HG02759 (cell line): ENCODE data around the gene GJB3.
"Not testable (repeated sequence)": the region's sequence is repeated elsewhere in the genome, so short reads cannot be mapped to it uniquely, and the experiment has no call there.

Experiments used
- ATAC-seq: cut with Tn5 transposase; IDR thresholded peaks from one replicate; pipeline ENCODE4 v1.9.1; 2021; ENCODE audit warnings: mild to moderate bottlenecking, moderate library complexity; ENCODE audit not compliant: unreplicated experiment

The GJB3 gene

DNA sequence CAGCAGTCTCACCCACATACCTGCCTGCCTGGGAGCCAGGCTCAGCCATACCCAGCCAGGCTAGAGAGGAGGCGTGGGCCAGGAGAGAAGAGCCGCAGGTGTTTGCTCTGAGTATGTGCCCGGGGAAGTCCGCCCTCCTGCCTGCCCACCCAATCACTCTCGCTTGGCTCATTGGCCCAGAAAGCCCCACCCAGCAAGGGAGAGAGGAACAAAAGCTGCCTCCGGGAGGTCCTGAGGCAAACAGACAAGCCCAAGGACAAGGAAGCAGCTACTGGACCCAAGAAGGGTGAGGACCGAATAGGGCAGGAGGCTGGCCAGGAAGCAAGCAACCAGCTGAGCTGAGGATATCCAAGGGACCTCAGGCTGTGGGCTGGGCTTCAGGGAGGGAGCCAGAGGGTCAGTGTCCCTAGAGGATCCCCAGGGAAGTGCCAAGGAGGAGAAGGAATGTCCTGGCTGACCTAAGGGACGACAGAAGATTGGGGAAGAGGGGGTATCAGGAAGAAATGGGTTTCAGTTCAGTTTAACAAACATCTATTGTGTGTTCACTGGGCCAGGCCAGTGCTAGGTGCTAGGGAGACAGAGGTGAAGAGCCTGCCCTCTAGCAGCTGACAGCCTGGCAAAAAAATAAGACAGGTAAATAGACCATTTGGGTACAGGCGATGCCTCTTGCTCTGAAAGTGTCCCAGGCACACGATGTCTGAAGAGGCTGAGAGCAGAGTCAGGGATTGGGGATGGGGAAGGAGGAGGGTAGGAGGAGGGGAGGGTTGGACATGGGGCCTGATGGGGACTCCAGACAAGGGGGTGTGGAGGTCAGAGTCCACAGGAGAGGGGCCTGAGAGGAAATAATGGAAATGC, 21.3 kb upstream of the GJB3 start, which contains the start of gene GJB4:
Gene GJB4, plus strand, starts transcription at position 238 of the 855 bp plus-strand sequence. CDS start 1,515 bp downstream, outside the sequence.
- ATAC-seq = no peak

GRCh38 chr1:34761176-34761761, 19.7 kb upstream of the GJB3 start:
- ATAC-seq = no peak

DNA sequence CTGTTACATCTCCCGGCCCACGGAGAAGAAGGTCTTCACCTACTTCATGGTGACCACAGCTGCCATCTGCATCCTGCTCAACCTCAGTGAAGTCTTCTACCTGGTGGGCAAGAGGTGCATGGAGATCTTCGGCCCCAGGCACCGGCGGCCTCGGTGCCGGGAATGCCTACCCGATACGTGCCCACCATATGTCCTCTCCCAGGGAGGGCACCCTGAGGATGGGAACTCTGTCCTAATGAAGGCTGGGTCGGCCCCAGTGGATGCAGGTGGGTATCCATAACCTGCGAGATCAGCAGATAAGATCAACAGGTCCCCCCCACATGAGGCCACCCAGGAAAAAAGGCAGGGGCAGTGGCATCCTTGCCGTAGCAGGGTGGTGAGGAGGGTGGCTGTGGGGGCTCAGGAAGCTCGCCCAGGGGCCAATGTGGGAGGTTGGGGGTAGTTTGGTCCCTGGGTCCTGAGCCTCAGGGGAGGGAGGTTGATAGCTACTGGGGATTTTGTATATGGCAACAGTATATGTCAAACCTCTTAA, 19.2 kb upstream of the GJB3 start:
- ATAC-seq = no peak

- no peak for ATAC-seq
Measured at GRCh38 chr1:34762474-34763141, 18.4 kb upstream of the GJB3 start.

GRCh38 chr1:34763142-34763781, 17.8 kb upstream of the GJB3 start:
- no peak for ATAC-seq

DNA sequence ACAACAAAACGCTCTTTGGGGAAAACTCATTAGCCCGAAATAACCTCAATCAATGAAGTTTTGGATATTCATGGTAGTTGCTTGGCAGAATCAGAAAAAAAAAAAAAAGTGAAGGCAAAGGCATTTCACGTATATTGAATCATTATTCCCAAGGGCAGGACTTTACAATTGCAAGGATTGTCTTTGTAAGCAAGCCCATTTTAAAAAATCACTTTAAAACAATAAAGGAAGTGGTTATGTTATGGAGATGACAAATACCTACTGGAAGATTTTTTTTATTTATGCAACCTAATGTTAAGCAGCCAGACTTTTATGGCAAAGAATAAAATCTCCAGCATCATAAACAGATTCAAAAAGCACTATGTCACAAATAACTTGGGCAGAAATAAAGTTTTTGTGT, 12.2 kb upstream of the GJB3 start:
- ATAC-seq = no peak

DNA sequence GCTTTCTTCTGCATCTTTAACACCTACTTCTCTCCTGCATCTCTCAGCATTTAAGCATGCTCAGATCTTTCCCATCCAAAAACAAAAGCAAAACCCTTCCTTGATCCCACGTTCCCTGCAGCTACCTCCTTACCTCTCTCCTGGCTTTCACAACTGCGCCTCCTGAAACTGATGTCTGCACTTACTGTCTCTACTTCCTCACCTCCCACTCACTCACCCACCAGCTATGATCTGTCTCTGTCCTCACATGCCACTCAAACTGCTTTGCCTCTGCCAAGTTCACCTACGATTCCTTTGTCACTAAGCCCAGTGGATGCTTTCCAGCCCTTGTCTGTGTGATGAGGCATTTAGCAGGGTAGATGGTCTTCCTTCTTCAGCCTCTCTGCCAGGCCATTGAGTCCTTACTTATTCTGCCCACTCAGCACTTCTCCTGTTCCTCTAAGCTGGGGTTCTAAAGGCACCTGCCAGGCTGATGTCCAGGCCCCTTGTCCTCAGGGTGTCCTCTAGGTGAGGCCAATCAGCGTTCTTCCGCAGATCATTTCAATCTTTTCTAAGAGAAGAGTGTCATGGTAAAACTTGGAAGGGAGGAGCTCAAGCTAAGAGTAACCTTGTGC, 10.0 kb upstream of the GJB3 start:
- ATAC-seq = no peak

DNA sequence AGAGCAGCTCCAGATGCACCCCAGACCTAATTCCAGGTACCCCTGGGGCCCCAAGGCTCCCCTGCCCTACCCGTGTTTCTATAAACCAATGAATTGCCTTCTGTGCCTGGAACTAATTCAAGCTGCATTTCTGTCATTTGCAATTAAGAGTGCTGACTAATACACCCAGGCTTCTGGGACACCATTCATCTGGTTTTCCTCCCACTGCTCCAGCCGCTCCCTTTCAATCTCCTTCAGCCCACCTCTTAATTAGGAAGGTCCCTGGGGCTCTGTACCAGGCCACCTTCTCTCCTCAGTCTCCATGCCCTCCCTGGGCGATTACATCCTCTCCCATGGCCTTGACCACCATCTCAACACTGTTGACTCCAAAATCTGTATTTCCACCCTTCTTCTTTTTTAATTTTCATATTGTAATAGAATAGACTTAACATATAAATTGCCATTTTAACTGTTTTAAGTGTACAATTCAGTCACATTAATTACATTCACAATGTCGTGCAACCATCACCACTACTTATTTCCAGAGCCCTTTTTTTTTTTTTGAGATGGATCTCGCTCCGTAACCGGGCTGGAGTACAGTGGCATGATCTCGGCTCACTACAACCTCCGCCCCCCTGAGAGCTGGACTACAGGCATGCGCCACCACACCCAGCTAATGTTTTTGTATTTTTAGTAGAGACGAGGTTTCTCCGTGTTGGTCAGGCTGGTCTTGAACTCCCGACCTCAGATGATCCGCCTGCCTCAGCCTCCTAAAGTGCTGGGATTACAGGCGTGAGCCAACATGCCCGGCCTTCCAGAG, 9.2 kb upstream of the GJB3 start:
- ATAC-seq = no peak

GRCh38 chr1:34773114-34773513, 7.9 kb upstream of the GJB3 start:
- not testable (repeated sequence) for ATAC-seq

GRCh38 chr1:34774957-34775356, 6.1 kb upstream of the GJB3 start:
- no peak for ATAC-seq

DNA sequence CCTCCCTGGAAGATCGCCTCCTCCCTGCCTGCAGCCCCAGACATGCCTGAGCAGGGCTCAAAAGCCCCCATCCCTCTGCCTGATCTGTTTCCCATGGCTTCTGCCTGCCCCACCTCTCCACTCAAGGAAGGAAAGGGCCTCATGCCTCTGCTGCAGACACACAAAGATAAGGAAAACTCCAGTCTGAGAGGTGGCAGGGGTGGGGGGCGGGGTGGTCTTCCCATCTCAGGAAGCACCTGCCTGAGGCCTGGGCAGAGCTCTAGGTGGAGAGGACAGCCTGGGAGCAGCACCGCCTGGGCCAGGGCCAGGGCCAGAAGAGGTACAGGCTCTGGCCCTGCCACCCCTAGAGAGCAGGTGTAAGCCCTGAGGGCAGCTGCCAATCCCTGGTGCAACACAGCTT, 4.1 kb upstream of the GJB3 start:
- ATAC-seq = no peak

- ATAC-seq = no peak
Measured at GRCh38 chr1:34777519-34778321, 3.3 kb upstream of the GJB3 start.

DNA sequence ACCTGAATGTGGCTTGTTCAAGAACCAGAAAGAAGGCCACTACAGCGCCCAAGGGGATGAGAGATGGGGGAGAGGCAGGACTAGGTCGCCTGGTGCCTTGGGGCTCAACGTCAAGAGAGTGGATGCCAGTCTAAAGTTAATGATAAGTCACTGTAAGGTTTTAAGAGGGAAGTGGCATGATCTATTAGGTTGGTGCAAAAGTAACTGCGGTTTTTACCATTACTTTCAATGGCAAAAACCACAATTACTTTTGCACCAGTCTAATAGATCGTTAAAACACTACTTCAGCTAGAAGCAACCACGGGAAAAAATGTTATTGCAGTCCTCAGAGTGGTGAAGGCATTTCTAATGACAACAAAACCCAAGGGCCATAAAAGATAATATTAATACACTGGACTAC, 2.6 kb upstream of the GJB3 start:
- ATAC-seq = no peak

GRCh38 chr1:34779005-34779404, 2.0 kb upstream of the GJB3 start:
- ATAC-seq = no peak

DNA sequence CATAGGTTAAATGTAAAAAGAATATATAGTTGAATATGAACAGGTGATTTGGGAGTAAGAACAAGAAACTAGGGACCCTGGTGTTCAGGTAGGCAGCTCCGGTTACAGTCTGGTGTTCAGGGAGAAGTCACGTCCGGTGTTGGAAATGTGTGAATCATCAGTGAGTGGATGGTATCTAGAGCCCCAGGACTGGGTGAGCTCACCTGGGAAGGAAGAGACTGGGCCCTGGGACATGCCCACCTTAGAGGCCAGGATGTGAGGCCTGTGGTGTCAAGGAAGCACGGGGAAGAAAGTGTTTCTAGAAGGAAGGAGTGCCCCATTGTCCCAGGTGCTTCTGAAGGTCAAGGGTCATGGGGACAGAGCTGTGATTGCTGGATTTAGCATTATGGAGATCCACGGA, 1.5 kb upstream of the GJB3 start:
- no peak for ATAC-seq

DNA sequence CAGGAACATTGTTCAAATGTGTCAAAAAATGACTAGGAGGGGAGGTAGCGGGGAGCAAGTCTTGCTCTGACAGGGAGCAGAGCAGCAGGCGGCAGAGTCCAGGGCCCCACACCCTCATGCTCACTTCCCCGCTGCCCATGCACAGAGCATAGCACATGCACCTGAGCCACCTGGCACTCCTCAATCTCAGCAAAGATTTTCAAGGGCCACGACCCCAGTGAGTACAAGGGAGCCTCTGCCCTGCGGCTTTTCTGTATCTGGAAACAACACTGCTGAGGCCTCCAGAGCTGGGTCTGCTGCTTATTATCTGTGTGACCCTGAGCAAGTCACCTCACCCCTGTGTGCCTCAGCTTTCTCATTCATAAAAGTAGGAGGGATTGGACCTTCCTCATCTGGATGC, 1.1 kb upstream of the GJB3 start:
- ATAC-seq = no peak

DNA sequence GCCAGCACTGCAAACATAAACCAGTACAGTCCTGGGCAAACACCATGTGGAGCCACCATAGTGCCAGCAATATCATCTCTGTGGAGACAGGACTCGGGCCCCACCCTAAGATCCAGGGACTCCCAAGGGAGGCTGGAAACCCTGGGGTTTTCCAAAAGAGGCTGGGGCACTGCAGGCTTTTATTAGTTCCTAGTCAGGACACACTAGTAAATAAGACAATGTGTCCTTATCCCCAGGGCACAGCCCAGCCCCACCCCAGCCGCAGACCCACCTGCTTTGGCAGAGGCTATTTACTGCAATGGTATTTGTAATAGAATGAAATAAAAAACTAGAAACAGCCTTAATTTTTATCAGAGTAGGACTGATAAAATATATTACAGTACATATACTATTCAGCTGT, 486 bp upstream of the GJB3 start:
- no peak for ATAC-seq

DNA sequence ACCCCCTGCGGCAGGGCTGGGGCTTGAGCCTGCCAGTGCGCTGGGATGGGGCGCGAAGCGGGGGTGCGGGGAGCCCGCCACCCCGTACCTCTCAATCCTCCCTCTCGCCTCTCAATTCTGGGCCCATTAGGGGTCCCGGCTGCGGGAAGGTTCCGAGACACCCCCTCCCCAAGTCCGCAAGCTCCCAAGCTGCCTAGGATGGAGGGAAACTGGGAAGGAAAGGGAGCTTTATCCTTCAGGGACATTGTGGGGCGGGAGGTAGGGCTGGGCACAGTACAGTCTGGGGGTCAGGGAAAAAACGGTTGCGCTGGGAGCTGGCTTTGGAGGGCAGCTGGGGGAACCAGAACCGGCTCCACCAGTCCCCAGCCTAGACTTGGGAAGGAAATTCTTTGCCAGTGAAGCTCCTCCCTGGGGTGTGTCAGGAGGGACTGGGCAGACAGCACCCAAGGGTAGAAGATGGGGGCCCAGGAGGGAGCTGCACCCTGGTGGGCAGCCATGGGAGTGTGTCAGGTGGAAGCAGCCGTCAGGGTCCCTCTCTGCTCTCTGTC, 904 bp downstream of the GJB3 start:
- no peak for ATAC-seq

DNA sequence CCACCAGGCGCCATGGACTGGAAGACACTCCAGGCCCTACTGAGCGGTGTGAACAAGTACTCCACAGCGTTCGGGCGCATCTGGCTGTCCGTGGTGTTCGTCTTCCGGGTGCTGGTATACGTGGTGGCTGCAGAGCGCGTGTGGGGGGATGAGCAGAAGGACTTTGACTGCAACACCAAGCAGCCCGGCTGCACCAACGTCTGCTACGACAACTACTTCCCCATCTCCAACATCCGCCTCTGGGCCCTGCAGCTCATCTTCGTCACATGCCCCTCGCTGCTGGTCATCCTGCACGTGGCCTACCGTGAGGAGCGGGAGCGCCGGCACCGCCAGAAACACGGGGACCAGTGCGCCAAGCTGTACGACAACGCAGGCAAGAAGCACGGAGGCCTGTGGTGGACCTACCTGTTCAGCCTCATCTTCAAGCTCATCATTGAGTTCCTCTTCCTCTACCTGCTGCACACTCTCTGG, 3.8 kb downstream of the GJB3 start:
- ATAC-seq = no peak
